CD4-positive, alpha-beta T cell treated with Interleukin-15 for 1 hour (primary cell): ENCODE data around the gene SPACDR.
"Not testable (repeated sequence)": the region's sequence is repeated elsewhere in the genome, so short reads cannot be mapped to it uniquely, and the experiment has no call there.

ENCODE experiments used
- DNase-seq: peaks from one replicate; pipeline ENCODE4 v3.0.0-alpha.2; 2020

The SPACDR gene

GRCh38 chr7:100464210-100464660 lies at the start of gene SPACDR:
TSS of gene SPACDR (minus strand) at chr7:100464260. CDS start at chr7:100464025, 235 bp downstream.
- DNase-seq = no peak

GRCh38 chr7:100513212-100513810 lies 49.3 kb upstream of the SPACDR start:
- no peak for DNase-seq

GRCh38 chr7:100510437-100511239 lies 46.6 kb upstream of the SPACDR start:
- DNase-seq = no peak

DNA sequence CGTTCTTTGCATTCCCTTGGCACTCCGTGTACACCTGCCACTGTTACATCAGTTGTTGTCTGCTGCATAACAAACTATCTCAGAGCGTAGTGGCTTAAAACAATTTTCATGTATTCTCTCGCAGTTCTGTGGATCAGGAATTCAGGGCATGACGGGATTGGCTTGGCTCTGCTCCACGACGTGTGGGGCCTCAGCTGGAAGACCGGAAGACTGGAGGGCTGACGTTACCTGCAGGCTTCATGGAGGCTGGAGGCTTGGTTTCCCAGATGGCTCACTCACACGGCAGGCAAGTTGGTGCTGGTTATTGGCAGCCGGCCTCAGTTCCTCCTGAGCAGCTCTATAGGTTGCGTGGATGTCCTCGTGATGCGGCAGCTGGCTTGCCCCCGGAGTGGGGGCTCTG lies 45.2 kb upstream of the SPACDR start:
- no peak for DNase-seq

- DNase-seq = no peak
These were observed 42.4 kb upstream of the SPACDR start for GRCh38 chr7:100506356-100506923.

DNA sequence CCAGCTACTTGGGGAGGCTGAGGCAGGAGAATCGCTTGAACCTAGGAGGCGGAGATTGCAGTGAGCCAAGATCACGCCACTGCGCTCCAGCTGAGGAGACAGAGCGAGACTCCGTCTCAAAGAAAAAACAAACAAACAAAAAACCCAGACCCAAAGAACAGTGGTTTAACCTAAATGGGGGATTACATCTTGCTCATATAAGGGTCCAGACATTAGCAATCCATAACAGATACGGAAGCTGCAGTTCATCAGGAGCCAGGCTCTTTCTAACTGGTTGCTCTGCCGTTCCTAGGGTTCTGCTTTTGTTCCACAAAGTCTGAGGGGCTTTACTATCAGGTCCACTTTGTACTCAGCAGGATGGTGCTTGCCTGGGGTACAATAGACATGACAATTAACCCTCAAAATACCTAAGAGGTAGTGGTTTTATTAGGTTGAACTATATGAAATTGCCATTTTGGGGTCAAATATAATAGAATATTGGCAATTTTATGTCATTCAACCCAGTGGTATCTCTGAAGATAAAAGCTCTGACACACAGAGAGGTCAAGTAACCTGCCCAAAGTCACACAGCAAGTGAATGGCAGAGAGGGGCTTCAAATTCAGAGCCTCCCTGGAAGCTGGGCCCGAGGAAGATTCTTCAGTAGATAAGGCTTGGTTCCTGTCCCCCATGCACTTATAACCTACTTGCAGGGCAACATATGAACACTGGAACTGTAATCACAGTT lies 41.0 kb upstream of the SPACDR start:
- no peak for DNase-seq

- not testable (repeated sequence) for DNase-seq
These were observed 40.0 kb upstream of the SPACDR start for GRCh38 chr7:100504031-100504430.

DNA sequence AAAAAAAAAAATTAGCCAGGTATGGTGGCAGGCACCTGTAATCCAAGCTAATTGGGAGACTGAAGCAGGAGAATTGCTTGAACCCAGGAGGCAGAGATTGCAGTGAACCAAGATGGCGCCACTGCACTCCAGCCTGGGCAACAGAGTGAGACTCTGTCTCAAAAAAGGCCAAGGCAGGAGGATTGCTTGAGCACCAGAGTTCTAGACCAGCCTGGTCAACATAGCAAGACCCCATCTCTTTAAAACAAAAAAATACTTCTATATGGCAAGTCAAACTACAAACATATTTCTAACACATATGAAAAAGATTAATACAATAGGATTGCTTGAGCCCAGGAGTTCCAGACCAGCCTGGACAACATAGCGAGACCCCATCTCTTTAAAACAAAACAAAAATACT lies 36.7 kb upstream of the SPACDR start:
- DNase-seq = not testable (repeated sequence)

GRCh38 chr7:100496509-100496908 lies 32.4 kb upstream of the SPACDR start:
- DNase-seq = no peak

DNA sequence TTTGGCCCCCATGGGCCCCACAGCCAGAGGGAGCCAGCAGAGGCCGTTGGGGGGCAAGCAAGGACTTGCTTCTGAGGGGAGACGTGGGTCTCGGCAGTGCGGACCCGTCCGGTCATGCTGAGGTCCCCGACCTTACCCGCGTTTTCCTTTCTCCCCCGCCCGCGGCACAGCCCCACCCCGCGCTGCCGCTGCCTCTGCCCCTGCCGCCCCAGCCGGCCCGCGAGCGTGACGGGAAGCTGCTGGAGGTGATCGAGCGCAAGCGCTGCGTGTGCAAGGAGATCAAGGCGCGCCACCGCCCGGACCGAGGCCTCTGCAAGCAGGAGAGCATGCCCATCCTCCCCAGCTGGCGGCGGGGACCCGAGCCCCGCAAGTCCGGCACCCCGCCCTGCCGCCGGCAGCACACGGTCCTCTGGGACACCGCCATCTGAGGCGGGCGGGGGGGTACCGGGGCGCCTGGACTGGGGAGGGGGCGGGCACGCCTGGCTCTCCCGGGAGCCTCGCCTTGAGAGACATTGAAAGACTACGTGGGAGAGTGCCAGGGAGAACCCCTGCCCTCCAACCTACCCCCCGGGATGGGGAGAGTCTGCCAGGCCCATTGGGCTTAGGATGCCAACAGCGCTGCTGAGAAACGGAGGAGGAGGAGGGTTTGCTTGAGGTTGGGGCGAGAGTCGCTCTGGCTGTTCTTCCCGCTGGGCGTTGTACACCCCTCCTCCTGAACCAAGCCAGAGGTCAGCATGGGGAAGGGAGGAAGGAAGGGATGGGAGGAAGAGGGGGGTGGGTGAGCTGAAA lies 29.6 kb upstream of the SPACDR start:
- DNase-seq = peak; percentile 40

DNA sequence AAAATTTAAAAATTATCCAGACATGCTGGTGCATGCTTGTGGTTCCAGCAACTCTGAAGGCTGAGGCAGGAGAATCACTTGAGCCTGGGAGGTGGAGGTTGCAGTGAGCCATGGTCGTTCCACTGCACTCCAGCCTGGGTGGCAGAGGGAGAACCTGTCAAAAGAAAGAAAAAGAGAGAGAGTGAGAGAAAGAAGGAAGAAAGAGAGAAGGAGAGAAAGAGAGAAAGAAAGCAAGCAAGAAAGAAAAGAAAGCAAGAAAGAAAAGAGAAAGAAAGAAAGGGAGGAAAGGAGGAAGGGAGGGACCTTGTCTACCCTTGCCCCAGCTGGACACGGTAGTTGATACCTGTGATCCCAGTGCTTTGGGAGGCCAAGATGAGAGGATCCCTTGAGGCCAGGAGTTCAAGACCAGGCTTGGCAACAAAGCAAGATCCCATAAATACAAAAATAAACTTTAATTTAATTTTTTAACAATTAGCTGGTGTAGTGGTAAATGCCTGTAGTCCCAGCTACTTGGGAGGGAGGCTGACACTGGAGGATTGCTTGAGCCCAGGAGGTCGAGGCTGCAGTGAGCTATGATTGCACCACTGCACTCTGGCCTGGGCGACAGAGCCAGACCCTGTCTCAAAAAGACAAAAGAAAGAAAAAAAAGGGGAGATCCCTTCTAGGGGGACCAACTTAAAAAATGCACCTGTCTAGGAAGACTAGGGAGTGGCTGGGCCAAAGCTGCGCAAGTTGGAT lies 28.8 kb upstream of the SPACDR start:
- no peak for DNase-seq

DNA sequence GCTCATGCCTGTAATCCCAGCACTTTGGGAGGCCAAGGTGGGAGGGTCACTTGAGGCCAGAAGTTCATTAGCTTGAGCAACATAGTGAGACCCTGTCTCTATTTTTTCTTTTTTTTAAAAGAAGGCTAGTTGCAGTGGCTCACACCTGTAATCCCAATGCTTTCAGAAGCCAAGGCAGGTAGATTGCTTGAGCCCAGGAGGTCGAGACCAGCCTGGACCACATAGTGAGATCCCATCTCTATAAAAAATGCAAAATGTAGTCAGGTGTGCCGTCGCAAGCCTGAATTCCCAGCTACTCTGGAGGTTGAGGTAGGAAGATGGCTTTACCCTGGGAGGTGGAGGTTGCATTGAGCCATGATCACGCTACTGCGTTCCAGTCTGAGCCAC lies 27.1 kb upstream of the SPACDR start:
- DNase-seq = no peak

- no peak for DNase-seq
These were observed 26.6 kb upstream of the SPACDR start for GRCh38 chr7:100490483-100491191.

GRCh38 chr7:100489824-100490223 lies 25.8 kb upstream of the SPACDR start:
- DNase-seq = peak; percentile 65

GRCh38 chr7:100489121-100489520 lies 25.1 kb upstream of the SPACDR start:
- no peak for DNase-seq

- peak; percentile 4 for DNase-seq
These were observed 24.5 kb upstream of the SPACDR start for GRCh38 chr7:100488333-100489095.

DNA sequence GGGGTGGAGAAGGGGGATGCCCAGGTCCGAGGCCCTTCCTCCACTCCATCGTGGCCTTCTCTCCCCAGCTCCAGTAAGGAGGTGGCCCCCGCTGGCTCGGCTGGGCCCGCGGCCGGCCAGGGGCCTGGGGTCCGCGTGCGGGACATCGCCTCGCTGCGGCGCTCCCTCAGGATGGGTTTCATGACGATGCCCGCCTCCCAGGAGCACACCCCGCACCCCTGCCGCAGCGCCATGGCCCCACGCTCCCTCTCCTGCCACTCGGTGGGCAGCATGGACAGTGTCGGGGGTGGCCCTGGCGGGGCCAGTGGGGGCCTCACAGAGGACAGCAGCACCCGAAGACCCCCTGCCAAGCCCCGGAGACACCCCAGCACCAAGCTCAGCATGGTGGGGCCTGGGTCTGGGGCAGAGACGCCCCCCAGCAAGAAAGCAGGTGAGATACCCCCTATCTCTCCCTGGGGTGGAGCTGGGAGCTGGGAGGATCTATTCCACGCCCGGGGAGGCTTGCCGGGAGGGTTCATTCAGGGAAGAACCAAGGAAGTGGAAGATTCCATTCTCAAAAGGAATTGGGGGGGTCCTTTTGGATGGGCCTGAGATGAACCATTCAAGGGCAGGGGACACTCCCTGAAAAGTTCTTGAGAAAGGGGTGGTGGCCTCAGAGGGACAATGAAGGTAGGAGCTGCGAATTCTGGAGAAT lies 22.8 kb upstream of the SPACDR start:
- DNase-seq = no peak

DNA sequence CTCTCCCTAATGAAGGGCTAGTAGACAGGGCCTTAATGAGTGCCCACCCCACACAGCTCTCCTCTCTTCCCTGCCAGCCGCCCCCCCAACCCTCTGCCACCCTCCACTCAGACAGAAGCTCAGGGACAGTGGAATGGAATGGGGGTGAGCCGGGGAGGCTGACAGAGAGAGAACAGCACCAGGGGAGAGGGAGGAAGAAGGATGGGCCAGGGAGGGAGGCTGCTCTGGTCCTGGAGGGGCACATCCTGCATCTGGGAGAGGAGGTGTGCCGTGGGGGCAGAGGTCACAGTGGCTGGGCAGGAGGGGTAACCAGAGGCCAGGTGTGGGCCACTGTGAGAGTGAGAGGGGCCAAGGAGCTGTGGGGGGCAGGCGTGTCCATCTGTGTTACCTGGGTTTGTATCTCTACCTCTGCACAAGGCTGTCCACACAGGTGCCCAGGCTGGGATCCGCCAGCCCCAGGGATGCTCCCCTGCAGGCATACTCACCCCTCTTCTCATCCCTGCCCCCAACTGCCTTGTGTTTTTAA lies 22.1 kb upstream of the SPACDR start:
- no peak for DNase-seq

DNA sequence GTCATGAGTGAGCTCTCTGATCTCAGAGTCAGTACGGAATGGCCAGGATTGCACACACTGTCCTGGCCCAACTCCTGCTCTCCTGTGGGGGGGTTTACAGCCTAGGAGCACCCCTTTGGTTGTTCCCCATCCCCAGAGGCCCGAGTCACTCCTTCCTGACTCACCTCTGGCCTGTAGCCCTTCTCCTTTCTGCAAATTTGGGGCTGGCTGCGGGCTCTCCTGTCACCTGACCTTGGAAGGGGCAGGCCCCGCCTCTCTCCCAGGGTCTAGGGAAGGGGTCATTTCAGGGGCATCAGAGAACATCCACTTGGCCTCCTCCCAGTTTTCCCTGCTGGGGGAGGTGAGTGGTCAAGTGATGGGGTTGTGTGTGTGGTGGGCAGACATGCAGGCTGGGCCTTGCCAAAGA lies 21.4 kb upstream of the SPACDR start:
- DNase-seq = no peak

DNA sequence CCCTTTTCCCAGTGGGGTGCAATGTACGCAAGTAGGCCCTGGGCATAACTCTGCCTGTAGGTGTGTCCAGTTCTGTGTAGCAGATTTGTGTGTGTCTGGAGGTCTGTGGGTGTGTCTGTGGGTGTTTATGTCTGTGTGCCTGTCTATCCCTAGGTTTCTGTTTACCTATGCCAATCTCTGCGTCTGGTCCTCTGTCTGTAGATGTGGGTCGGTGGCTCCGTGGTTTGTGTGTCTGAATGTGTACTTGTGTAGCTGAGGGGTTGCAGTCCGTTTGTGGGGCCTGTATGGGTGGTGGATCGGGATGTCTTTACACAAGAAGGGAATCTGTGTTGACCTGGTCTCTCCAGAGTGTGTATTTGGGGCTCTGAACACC lies 20.6 kb upstream of the SPACDR start:
- DNase-seq = no peak
